Measurements from ENCODE around the gene PALLD.

The PALLD gene

DNA sequence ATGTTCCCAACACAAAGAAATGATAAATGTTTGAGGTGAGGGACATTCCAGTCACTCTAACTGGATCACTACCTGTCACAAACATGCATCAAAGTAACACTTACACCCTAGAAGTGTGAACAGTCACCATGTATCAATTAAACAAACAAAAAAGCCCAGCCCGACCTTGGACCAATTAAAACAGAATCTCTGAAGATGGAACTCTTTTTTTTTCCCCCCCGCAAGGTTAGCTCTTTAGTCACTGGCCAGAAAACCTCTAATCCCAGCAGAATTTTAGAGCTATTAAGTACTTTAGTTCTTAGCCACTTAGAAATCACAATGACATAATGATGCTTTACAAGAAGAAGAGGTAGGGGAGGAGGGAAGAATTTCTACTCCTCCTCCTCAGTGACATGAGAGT, 154.5 kb downstream of the PALLD start:
- DNase-seq = no peak

- no peak for DNase-seq
Measured at GRCh38 chr4:168651864-168652263, 155.0 kb downstream of the PALLD start.

GRCh38 chr4:168652755-168653154, 155.9 kb downstream of the PALLD start:
- DNase-seq = no peak

- no peak for DNase-seq
Measured at GRCh38 chr4:168654104-168654847, 157.4 kb downstream of the PALLD start.

GRCh38 chr4:168654848-168655174, 158.0 kb downstream of the PALLD start:
- DNase-seq = no peak

GRCh38 chr4:168655182-168655581, 158.3 kb downstream of the PALLD start:
- DNase-seq = no peak

GRCh38 chr4:168656055-168656660, 159.3 kb downstream of the PALLD start:
- no peak for DNase-seq

DNA sequence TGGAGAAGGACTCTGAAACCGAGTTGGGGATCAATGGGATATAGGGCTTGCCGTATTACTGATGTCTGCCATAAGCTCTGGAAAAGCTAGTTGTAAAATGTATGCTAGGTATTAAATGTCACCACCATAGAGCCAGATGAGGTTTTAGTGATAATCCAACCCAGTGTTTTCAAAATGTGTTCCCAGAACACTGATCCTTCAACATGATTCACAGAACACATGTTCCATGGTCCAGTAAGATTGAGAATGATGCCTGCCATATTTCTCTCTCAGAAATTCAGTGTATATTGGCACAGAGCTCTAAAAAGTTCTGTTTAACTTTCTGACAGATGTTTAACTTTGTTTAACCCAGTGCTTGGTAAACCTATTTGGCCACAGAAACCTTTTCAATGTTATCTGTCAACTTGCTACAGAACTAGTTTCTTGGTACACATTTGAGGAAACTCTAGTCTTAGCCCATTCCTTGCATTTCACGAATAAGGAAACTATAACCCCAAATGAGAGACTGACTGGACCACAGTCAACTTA, 160.2 kb downstream of the PALLD start:
- DNase-seq = no peak

GRCh38 chr4:168658751-168659150, 161.9 kb downstream of the PALLD start:
- no peak for DNase-seq

GRCh38 chr4:168659741-168660465, 163.1 kb downstream of the PALLD start:
- no peak for DNase-seq

GRCh38 chr4:168662297-168662984, 165.6 kb downstream of the PALLD start:
- no peak for DNase-seq

DNA sequence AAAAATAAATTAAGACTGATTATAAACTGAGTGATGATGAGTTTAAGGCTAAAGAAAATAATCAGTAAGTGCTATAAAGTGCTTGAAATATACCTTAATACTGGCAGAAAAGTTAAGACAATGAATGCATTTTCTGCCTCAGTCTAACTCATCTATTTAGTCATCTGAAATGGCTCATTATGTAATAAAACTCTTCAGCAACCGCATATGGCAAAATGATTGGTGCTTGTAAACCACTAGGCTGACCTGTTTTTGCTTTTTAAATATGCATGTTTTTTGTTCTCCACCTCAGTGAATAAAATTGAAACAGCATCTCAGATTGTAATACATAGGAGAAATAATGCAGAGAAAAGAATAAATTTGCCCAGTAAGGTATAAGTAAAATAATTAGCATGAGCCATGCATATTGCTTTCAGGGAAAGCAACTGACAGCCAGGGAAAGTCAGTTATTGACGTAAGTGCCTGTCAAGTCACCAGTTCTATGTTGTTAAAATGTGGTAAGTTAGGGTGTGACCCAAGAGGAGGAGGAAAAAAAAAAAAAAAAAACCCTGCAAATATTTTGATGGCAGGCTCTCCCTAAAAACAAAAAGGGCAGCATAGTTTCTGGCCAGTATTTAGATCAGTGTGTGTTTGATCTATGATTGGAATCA, 167.5 kb downstream of the PALLD start:
- no peak for DNase-seq

DNA sequence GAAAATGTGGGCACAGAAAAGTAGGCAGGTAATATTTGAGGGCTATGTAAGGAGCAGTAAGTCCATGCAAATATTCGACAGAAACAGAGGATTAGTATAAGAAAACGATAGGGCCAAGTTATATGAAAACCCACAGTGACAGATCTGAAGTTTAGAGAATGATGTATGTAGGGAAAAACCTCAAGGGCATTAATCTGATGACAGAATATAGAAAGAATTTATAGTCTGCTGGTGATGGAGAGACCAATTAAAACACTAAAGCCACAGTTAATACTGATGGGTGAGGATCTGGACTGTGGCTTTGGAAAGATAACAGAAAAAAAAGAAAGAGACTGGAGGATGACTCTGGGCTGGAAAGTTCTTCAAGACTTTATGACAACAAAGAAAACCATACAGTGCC, 169.7 kb downstream of the PALLD start:
- DNase-seq = no peak

DNA sequence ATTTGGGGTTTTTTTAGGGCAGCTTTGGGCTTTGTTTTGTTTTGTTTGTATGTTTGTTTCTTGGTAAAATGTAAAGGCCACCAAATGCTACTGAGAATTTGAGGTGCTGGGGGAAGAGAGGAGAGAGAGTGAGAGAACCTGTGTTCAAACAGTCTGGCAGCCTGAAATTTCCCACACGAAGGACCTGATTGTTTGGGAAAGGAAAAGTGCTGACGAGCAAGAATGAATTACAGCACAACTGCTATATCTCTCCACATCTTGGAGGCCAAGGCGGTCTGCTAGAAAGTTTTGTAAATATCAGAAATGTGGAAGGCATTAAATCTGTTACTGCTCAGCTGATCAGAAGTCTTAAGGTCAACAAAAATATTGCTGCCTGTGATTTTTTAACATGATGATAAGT, 170.5 kb downstream of the PALLD start:
- no peak for DNase-seq

GRCh38 chr4:168667921-168668320, 171.1 kb downstream of the PALLD start:
- no peak for DNase-seq

DNA sequence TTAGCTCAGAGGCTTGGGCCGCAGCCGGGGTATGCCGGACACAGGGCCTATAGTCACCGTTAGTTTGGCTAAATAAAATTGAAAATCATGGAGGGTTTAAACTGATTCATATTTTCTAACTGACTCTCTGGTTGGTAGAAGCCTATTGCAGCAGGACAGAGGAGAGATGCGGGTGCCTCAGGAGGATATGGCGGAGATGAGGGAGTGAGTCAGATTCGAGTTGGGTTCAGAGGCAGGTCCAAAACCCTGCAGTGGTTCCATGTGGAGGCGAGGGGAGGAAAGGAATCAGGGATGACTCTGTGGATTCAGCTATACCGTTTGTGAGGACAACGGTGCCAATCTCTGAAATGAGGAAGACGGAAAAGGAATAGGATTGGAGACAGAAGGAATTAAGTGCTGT, 176.6 kb downstream of the PALLD start:
- no peak for DNase-seq

- no peak for DNase-seq
Measured at GRCh38 chr4:168674077-168674747, 177.4 kb downstream of the PALLD start.

GRCh38 chr4:168674866-168675265, 178.0 kb downstream of the PALLD start:
- no peak for DNase-seq

GRCh38 chr4:168677063-168677462, 180.2 kb downstream of the PALLD start:
- DNase-seq = no peak

GRCh38 chr4:168677879-168678278, 181.0 kb downstream of the PALLD start:
- DNase-seq = no peak

- DNase-seq = no peak
Measured at GRCh38 chr4:168678751-168679366, 182.0 kb downstream of the PALLD start.

DNA sequence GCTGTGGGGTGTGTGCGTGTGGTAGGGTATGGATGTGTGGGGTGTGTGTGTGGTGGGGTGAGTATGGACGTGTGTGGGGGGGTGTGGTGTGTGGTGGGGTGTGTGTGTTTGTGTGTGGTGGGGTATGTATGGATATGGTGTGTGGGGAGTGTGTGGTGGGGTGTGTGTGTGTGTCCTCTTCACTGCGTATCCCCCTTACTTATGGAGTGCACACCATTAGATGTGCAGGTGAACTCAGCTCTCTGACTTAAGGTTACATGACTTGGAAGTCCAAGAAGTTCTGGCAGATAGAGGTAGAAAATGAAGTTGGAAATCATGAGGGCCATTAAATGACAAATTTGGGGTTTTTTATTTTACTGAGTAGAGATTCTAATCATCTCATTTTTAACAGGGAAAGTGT, 182.5 kb downstream of the PALLD start:
- DNase-seq = no peak

All from NCI-H1417 treated with DMSO at 0.1 percent for 48 hours (cell line).